IPS DF 19.7 (cell line): ENCODE measurements around the gene CSNK1G2.
A peak's percentile ranks its signal among the peaks of the same experiment; 100 is the strongest.

Experiments used
- DNase-seq: peaks from one replicate; pipeline ENCODE4 v3.0.0-alpha.2; 2013; ENCODE audit warnings: low read depth, low spot score

The CSNK1G2 gene

DNA sequence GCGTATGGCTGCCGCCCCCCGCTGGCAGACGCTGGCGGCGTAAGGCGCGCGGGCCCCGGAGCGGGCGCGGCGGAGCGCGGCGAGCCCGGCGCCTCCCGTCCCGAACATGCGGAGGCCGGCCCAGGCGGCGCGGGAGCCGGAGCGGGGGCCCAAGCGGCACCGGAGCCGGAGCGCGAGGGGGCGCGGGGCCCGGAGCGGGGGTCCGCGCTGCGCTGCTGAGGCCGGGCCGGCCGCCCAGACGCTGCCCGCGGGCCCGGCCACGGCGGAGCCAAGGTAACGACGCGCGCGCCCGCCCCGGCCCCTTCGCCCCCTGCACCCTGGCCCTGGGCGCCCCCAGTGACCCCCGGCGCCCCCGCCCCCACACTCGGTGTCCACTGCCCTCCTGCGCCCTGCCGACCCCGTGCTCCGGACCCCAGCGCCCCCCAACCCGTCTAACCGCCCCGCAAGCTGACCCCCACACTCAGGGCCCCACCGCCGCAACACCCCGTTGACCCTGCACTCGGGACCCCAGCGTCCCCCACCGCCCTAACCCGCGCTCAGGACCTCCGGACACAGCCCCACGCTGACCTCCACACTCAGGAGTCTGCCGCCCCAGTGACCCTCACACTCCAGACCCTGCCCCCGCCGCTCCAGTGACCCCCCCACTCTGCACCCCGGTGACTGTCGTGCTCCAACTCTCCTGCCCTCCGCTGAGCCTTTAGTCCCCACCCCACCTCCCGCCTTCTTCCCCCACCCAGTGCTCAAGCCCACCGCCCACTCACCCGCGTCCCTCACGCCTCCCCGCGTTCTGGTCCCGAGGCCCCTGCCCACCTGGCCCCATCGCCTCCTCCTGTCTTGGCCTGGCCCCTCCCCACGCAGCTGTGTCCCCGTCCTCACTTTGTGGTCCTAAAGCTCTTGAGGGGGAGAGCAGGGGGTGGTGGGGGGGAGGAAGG, at the start of gene CSNK1G2:
CSNK1G2 (plus strand) TSS at position 27 of the 932 bp plus-strand sequence. CDS start 28,601 bp downstream, outside the sequence.
- no peak for DNase-seq

- DNase-seq, result no peak
Observed at GRCh38 chr19:1893791-1894190, 47.2 kb upstream of the CSNK1G2 start.

DNA sequence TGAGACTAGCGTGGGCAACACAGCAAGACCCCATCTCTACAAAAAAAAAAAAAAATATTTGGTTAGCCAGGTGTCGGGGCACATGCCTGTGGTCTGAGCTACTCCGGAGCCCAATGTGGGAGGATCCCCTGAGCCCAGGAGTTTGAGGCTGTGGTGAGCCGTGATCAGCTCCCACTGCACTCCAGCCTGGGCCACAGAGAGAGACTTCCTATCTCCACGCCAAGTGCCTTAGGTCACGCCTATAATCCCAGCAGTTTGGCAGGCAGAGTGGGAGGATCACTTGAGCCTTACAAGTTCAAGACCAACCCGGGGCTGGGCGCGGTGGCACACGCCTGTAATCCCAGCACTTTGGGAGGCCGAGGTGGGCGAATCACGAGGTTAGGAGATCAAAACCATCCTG, 44.5 kb upstream of the CSNK1G2 start:
- DNase-seq, result no peak

- DNase-seq, result no peak
Observed at GRCh38 chr19:1901940-1902404, 39.0 kb upstream of the CSNK1G2 start.

DNA sequence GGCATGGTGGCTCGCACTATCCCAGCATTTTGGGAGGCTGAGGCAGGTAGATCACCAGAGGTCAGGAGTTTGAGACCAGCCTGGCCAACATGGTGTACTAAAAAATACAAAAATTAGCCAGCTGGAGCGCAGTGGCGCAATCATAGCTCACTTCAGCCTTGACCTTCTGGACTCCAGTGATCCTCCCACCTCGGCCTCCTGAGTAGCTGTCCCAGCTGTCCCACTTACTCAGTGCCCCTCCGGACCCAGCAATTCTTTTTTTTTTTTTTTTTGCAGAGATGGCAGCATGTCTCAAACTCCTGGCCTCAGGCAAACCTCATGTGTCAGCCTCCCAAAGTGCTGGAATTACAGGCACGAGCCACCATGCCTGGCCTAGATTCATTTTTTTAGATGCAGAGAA, 38.0 kb upstream of the CSNK1G2 start:
- DNase-seq, result no peak

DNA sequence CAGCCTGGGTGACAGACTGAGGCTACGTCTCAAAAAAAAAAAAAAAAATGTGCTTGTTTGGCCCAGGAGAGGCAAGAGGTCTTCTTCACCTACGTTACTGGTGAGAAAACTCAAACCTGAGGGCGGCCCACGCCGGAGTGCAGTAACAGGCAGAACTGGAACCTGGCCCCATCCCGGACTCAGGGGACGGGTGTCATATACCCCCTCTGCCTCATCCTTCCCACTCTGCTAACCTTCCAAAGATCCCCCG, 36.2 kb upstream of the CSNK1G2 start:
- no peak for DNase-seq

GRCh38 chr19:1905110-1905862, 35.7 kb upstream of the CSNK1G2 start, which contains the start of the genes ADAT3 and SCAMP4:
Gene ADAT3 (plus strand): TSS chr19:1905399. CDS start chr19:1912048, 6,649 bp downstream.
Gene SCAMP4 (plus strand): TSS chr19:1905399. CDS start chr19:1915020, 9,621 bp downstream.
- peak; percentile 90 for DNase-seq

DNA sequence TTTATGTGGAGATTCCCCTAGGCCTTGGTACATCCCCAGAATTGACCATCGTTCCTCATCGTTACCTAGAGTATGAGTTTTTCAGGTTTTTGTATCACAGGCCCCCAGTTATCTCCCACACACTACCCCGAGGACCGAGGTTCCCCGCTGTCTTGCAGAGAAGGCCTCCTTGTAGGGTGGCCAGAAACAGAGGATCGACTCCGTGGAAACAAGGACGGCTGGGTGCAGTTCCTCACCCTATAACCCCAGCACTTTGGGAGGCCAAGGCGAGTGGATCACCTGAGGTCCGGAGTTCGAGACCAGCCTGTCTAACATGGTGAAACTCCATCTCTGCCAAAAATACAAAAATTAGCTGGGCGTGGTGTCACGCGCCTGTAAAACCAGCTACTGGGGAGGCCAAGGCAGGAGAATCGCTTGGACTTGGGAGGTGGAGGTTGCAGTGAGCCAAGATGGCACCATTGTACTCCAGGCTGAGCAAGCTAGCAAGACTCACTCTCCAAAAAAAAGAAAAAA, 35.1 kb upstream of the CSNK1G2 start:
- no peak for DNase-seq

- DNase-seq, result no peak
Observed at GRCh38 chr19:1906985-1907562, 33.9 kb upstream of the CSNK1G2 start.

- no peak for DNase-seq
Observed at GRCh38 chr19:1907563-1908363, 33.2 kb upstream of the CSNK1G2 start.

- DNase-seq, result no peak
Observed at GRCh38 chr19:1908364-1908678, 32.7 kb upstream of the CSNK1G2 start.

GRCh38 chr19:1909761-1910080, 31.3 kb upstream of the CSNK1G2 start:
- DNase-seq, result no peak

DNA sequence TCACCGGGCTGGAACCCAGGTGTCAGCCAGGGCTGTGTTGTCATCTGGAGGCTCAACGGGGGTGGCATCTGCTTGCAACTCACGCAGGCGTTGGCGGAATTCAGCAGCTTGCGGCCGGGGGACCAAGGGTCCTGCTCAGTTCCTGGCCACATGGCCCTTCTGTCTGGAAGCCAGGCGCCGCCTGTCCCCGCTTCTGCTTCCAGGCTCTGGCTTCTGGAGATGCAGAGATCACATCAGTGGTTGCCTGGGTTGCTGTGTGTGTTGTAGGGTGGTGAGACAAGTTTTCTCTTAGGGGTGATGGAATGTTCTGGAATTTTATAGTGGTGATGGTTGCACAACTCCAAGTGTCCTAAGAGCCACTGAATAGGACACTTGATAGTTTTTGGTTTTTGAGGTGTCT, 30.8 kb upstream of the CSNK1G2 start:
- DNase-seq, result no peak

DNA sequence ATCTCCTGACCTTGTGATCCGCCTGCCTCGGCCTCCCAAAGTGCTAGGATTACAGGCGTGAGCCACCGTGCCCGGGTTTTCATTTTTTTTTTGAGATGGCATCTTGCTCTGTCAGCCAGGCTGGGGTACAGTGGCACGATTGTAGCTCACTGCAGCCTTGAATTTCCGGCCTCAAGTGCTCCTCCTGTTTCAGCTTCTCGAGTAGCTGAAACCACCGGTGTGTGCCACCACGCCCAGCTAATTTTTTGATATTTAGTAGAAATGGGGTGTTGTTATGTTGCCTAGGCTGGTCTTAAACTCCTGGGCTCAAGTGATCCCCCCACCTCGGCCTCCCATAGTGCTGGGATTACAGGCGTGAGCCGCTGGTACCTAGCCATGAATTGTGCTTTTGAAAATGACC, 29.9 kb upstream of the CSNK1G2 start:
- DNase-seq, result no peak

DNA sequence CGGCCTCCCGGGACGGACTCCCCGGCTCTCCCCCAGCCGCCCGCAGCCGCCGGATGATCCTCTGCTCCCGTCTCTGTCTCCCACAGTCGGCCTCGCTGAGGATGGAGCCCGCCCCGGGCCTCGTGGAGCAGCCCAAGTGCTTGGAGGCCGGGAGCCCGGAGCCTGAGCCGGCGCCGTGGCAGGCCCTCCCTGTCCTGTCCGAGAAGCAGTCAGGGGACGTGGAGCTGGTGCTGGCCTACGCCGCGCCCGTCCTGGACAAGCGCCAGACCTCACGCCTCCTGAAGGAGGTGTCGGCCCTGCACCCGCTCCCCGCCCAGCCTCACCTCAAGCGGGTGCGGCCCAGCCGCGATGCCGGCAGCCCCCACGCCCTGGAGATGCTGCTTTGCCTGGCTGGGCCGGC, 29.0 kb upstream of the CSNK1G2 start:
- DNase-seq, result no peak

- no peak for DNase-seq
Observed at GRCh38 chr19:1912760-1913505, 28.0 kb upstream of the CSNK1G2 start.

DNA sequence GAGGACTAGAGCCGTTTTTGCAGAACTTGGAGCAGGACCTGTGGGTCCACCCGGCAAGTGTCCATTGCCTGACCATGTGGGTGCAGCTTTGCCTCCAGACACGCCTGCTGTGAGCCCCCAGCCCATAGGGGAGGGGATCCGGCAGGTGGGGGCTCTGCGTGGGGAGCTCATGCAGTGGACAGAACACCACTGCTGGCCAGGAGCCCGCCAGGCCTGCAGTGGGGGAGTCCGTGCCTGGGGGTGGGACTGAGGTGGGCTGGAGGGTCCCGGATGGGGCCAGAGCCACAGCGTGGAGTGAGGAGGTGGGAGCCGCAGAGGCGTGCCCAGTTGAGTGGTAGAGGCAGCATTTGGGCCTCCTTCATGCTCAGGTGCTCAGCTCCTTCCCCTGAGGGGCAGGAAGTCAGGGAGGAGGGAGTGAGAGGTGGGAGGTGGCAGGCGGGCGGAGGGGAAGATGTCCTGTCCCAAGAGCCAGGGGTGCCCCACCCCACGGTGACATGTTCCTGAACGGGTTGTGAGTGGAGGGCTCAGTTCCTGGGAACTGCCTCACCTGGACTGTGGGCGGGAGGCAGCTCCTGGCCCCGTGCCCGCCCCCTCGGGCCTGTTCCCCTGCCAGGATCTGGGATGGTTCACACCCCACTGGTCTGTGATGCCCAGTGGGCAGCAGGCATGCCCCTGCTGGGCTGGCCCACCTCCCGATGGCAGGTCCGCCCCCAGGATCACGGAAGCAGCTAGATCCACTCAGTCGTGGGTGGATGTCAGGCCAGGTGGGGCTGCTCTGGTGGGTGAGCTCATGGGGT, 27.0 kb upstream of the CSNK1G2 start:
- no peak for DNase-seq

- no peak for DNase-seq
Observed at GRCh38 chr19:1914826-1915341, 26.1 kb upstream of the CSNK1G2 start.

- DNase-seq, result no peak
Observed at GRCh38 chr19:1917146-1917545, 23.8 kb upstream of the CSNK1G2 start.

- no peak for DNase-seq
Observed at GRCh38 chr19:1917926-1918325, 23.0 kb upstream of the CSNK1G2 start.
